NB4 (cell line): ENCODE data around the gene GNG11.

Experiments
- DNase-seq: peaks from one replicate; pipeline ENCODE4 v3.0.0; 2010; ENCODE audit warnings: low read depth
- H3K4me3 ChIP-seq: one replicate; pipeline ENCODE4 v1.5.1; 2011; ENCODE audit warnings: mild to moderate bottlenecking, low read depth, low read length, moderate library complexity
- CTCF ChIP-seq: IDR thresholded peaks from one replicate; pipeline ENCODE4 v1.5.1; 2012; ENCODE audit warnings: low read depth, low read length
- MYC ChIP-seq: IDR thresholded peaks from 2 replicates; pipeline ENCODE4 v1.6.1; 2011; ENCODE audit warnings: low read depth, low read length
- POLR2A ChIP-seq: IDR thresholded peaks from 2 replicates; pipeline ENCODE4 v1.6.1; 2011; ENCODE audit warnings: mild to moderate bottlenecking; ENCODE audit not compliant: insufficient read length; ENCODE audit errors: extremely low read depth
- TF ChIP-seq, protein P1 (sequence below): IDR thresholded peaks from 2 replicates; pipeline ENCODE4 v1.6.1; 2011; ENCODE audit warnings: low read depth, low read length

Gene GNG11

DNA sequence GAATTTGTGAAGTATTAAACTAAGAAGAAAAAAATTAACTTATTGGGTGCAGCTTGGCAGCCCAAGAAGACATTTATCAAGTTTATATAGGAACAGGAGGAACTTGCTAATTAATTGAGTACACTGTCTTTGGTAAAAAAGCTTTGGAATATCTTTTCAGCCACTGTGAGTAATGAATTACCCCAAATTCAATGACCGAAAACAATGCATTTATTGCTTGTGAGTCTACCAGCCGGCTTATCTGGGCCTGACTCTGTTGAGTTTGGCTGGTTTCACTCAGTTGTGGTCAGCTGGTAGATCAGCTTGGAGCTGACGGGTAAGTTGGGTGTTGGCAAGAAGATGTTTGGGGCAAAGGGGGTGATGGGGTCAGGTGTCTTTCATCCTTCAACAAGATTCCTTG, 11.6 kb downstream of the GNG11 start:
- no peak for DNase-seq
- TF ChIP-seq, protein P1, sequence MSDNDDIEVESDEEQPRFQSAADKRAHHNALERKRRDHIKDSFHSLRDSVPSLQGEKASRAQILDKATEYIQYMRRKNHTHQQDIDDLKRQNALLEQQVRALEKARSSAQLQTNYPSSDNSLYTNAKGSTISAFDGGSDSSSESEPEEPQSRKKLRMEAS = no peak
- TF ChIP-seq MYC = no peak
- no peak overlapping the region for H3K4me3 ChIP-seq

DNA sequence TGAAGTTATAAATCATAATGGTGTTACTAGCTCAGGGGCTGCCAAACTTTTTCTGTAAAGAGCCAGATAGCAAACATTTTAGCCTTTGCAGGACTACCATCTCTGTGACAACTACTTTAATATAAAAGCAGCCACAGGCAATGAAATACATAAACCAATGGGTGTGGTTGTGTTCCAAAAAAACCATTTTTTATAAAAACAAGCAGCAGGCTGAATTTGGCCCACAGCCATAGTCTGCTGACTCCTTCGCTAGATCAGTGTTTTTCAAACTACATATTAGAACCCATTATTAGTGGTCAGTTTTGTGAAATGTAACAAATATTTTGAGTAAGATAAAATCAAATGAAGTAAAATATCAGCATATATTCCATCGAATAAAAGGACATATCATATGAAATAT, 13.6 kb downstream of the GNG11 start:
- no peak overlapping the region for H3K4me3 ChIP-seq
- no peak for TF ChIP-seq CTCF
- TF ChIP-seq, protein P1 = no peak
- TF ChIP-seq MYC = no peak
- TF ChIP-seq POLR2A = no peak
- no peak for DNase-seq

GRCh38 chr7:93937818-93938217, 16.3 kb downstream of the GNG11 start:
- H3K4me3 ChIP-seq = no peak overlapping the region
- TF ChIP-seq, protein P1 = no peak
- TF ChIP-seq MYC = no peak
- no peak for TF ChIP-seq POLR2A
- no peak for TF ChIP-seq CTCF
- no peak for DNase-seq

DNA sequence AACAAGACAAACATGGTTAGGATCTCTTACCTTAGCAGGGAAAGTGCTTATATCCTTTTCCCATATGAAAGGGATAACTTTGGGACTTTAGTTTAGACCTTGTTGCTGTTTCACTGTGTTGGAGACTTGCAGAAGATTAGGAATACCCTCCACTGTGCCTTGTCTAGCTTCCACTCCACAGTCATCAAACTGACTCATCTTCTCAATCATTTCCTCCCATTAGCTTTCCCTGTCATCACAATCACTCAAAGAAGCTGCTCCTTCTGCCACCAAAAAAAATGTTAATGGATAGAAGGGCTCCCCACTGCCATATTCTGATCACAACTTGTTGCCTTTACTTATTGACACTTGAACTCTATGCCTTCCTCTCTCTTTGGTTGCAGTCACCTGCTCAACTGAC, 16.8 kb downstream of the GNG11 start:
- TF ChIP-seq MYC (no peak), CTCF (no peak), POLR2A (no peak)
- TF ChIP-seq, protein P1 = no peak
- H3K4me3 ChIP-seq = no peak overlapping the region
- DNase-seq = no peak

GRCh38 chr7:93941945-93942344, 20.4 kb downstream of the GNG11 start:
- H3K4me3 ChIP-seq = no peak overlapping the region
- no peak for DNase-seq
- TF ChIP-seq CTCF (no peak), POLR2A (no peak), MYC (no peak)
- TF ChIP-seq, protein P1 = no peak

DNA sequence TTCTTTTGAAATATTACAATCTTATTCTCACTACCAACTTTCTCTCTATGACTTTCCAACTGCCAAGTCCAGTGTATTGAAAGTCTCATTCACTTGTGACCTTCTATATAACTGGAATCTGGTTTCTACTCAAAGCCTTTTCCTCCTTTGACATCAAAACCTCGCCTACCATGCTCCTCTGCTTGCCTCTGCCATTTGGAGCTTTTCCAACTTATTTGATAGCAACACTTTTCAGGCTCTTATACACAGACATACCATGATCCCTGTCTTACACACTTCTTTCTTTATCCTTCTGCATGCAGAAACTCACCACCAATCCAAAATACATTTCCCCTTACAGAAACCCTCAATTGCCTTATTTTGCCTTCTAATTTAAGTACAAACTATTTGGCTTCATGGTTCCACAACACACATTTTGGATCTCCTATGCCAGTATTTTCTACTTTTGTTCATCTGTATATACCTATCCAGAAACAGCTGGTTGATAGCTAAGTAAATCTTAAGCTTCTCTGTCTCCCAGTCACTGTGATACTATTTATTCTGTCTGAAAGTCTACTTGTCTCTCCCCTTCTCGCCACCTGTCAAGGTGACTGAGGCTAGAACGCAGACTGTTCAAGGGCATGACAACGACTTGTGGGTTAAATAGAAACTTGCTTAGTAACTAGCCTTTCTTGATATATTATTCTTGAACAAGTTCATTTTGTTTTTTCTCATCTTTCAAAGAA, 22.4 kb downstream of the GNG11 start:
- TF ChIP-seq POLR2A (no peak), CTCF (no peak), MYC (no peak)
- TF ChIP-seq, protein P1 = no peak

More for the DNA sequence above, 22.4 kb downstream of the GNG11 start:
- H3K4me3 ChIP-seq = no peak overlapping the region
- DNase-seq = no peak
